ACC112 (cell line): Measurements from ENCODE around the gene OSBPL3.
A peak's percentile ranks its signal among the peaks of the same experiment; 100 is the strongest.

Source experiments
- H2AFZ ChIP-seq: fragments of 200-600 bp; sonication (generic); one replicate; pipeline ENCODE4 v1.6.0; 2017; ENCODE audit warnings: antibody characterized with exemption, low read length; ENCODE audit not compliant: unreplicated experiment
- H3K27ac ChIP-seq: fragments of 200-600 bp; sonication (generic); 2 replicates; pipeline ENCODE4 v1.5.1; 2014; ENCODE audit warnings: low read depth, mild to moderate bottlenecking, antibody characterized with exemption, low read length, moderate library complexity
- H3K27me3 ChIP-seq: fragments of 200-600 bp; sonication (generic); 2 replicates; pipeline ENCODE4 v1.6.1; 2014; ENCODE audit warnings: mild to moderate bottlenecking, antibody characterized with exemption, low read length, moderate library complexity, mixed read lengths; ENCODE audit not compliant: insufficient read depth
- H3K36me3 ChIP-seq: fragments of 200-600 bp; sonication (generic); 2 replicates; pipeline ENCODE4 v1.6.1; 2016; ENCODE audit warnings: mild to moderate bottlenecking, antibody characterized with exemption, low read length, moderate library complexity, mixed read lengths; ENCODE audit not compliant: insufficient read depth
- H3K4me1 ChIP-seq: fragments of 200-600 bp; sonication (generic); one replicate; pipeline ENCODE4 v1.6.1; 2016; ENCODE audit warnings: low read length, mixed read lengths; ENCODE audit not compliant: insufficient read depth, unreplicated experiment, control insufficient read depth
- H3K4me3 ChIP-seq: fragments of 200-600 bp; sonication (generic); 2 replicates; pipeline ENCODE4 v1.5.1; 2014; ENCODE audit warnings: mild to moderate bottlenecking, low read depth, low read length
- H3K79me2 ChIP-seq: fragments of 200-600 bp; sonication (generic); one replicate; pipeline ENCODE4 v1.6.0; 2016; ENCODE audit warnings: low read length; ENCODE audit not compliant: control insufficient read depth, unreplicated experiment, insufficient read depth

Gene OSBPL3

DNA sequence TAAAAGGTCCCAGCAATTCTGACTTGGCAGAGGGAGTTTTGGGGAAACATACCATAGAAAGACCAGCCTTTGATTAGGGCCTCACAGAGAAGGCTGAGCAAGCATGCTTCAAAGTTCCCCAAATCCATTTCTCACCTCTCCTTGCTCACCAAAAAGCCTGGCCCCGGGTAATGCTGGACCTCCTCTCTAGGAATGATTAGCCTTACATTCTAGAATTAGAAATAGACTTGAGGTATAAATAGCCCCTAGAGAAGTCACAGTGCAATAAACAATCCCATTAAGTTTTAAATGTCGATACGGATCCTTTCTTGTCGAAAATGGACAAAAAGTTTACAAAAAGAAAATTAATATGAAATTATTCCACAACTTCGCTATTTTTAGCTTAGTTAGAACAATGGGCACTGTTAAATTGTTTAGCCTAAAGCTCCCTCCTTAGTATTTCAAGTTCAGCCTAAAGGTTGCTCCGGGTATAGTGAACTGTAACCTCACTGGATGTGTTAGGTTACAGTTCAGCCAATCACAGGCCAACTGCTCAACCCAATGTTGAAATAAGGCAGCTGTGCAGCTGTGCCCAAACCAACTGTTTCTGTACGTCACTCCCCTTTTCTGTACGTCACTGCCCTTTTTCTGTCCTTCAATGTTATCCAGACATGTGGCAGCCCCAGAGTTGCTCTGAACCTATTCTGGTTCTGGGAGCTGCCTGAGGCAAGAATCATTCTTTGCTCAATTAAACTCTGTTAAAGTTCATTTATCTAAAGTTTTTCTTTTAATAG lies 214.8 kb downstream of the OSBPL3 start:
- peaks cover 4% of the 10 kb centered on the region for H3K4me1 ChIP-seq
- H2AFZ ChIP-seq: no peak overlapping the region
- no peaks in the 10 kb centered on the region for H3K79me2 ChIP-seq
- no peaks in the 10 kb centered on the region for H3K27me3 ChIP-seq
- no peak overlapping the region for H3K4me3 ChIP-seq
- no peak overlapping the region for H3K27ac ChIP-seq
- H3K36me3 ChIP-seq: no peaks in the 10 kb centered on the region

- no peaks in the 10 kb centered on the region for H3K27me3 ChIP-seq
- peaks cover 4% of the 10 kb centered on the region for H3K4me1 ChIP-seq
- H3K27ac ChIP-seq: no peak overlapping the region
- no peaks in the 10 kb centered on the region for H3K79me2 ChIP-seq
- H2AFZ ChIP-seq: no peak overlapping the region
- H3K4me3 ChIP-seq: no peak overlapping the region
- no peaks in the 10 kb centered on the region for H3K36me3 ChIP-seq
Measured at GRCh38 chr7:24764011-24764410, 216.0 kb downstream of the OSBPL3 start.

DNA sequence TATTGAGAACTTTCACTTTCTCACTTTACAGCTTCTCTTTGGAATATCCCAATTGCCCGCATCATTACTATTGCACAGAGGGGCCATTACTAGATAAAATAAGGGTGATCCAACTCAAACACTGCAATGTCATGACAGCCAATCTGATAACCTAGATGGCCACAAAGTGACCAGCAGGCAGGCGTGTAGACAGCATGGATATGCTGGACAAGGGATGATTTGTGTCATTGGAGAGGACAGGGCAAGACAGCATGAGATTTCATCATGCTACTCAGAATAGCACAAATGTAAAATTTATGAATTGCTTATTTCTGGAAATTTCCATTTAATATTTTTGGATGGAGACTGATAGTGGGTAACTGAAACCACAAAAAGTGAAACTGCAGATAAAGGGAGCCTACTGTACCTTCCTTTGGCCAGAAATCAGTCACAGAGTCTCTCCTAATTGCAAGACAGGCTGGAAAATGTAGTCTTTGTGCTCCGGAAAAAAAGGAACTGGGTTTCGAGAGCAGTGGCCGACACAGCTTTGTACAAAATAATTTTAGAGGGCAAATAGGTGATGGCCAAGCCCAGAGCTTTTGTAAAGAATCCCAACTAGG lies 216.6 kb downstream of the OSBPL3 start:
- Histone ChIP-seq H2AFZ (peak overlapping the region; percentile 5), H3K36me3 (no peaks in the 10 kb centered on the region), H3K27ac (no peak overlapping the region), H3K27me3 (no peaks in the 10 kb centered on the region), H3K4me1 (peaks cover 7% of the 10 kb centered on the region), H3K79me2 (no peaks in the 10 kb centered on the region), H3K4me3 (no peak overlapping the region)

DNA sequence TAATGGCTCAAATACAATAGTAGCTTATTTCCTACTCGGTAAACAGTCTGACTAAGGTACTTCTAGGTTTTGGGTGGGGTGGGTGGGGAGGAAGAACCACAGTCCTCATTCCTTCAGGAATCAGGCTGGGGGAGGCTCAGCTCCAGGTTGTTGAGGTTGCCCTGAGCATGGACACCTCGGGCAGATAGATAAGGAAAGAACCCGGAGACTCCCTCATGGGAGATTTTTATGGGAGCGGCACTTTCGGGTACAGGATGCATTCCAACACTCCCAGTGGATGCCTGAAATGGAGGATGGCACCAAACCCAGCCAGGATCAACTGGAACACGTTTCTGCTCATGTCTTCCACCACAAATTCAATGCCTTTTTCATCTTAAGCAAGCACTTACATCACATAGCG lies 217.2 kb downstream of the OSBPL3 start:
- Histone ChIP-seq H3K36me3 (no peaks in the 10 kb centered on the region), H3K4me3 (no peak overlapping the region), H3K4me1 (peaks cover 9% of the 10 kb centered on the region), H3K27ac (no peak overlapping the region), H2AFZ (no peak overlapping the region), H3K27me3 (no peaks in the 10 kb centered on the region), H3K79me2 (no peaks in the 10 kb centered on the region)

- no peaks in the 10 kb centered on the region for H3K36me3 ChIP-seq
- H3K27ac ChIP-seq: no peak overlapping the region
- no peaks in the 10 kb centered on the region for H3K79me2 ChIP-seq
- H2AFZ ChIP-seq: no peak overlapping the region
- no peak overlapping the region for H3K4me3 ChIP-seq
- H3K4me1 ChIP-seq: peaks cover 14% of the 10 kb centered on the region
- no peaks in the 10 kb centered on the region for H3K27me3 ChIP-seq
Measured at GRCh38 chr7:24760968-24761367, 219.0 kb downstream of the OSBPL3 start.

GRCh38 chr7:24757353-24758275 lies 222.4 kb downstream of the OSBPL3 start, which contains the start of gene GSDME:
GSDME (minus strand) TSS chr7:24757464; CDS start chr7:24749774, 7,690 bp downstream.
- H3K4me3 ChIP-seq: peak within 1 kb of the TSS; percentile 85

GRCh38 chr7:24756545-24757352 lies 223.2 kb downstream of the OSBPL3 start:
- Histone ChIP-seq H2AFZ (peak overlapping the region; percentile 47), H3K79me2 (peaks cover 28% of the 10 kb centered on the region), H3K4me1 (peaks cover 33% of the 10 kb centered on the region), H3K27me3 (no peaks in the 10 kb centered on the region), H3K36me3 (no peaks in the 10 kb centered on the region), H3K4me3 (peak overlapping the region; percentile 85), H3K27ac (peak overlapping the region; percentile 85)

More at GRCh38 chr7:24757353-24758275, 222.4 kb downstream of the OSBPL3 start, which contains the start of gene GSDME:
- Histone ChIP-seq H2AFZ (peak within 1 kb of the TSS; percentile 89), H3K27ac (peak within 1 kb of the TSS; percentile 85), H3K4me1 (peaks cover 26% of the 10 kb centered on the region), H3K79me2 (peaks cover 19% of the 10 kb centered on the region), H3K36me3 (no peaks in the 10 kb centered on the region), H3K27me3 (no peaks in the 10 kb centered on the region)

- Histone ChIP-seq H3K27me3 (no peaks in the 10 kb centered on the region), H3K4me3 (peak overlapping the region; percentile 85), H3K79me2 (peaks cover 31% of the 10 kb centered on the region), H3K4me1 (peaks cover 40% of the 10 kb centered on the region), H2AFZ (no peak overlapping the region), H3K36me3 (no peaks in the 10 kb centered on the region), H3K27ac (peak overlapping the region; percentile 85)
Measured at GRCh38 chr7:24755541-24756407, 224.2 kb downstream of the OSBPL3 start.

DNA sequence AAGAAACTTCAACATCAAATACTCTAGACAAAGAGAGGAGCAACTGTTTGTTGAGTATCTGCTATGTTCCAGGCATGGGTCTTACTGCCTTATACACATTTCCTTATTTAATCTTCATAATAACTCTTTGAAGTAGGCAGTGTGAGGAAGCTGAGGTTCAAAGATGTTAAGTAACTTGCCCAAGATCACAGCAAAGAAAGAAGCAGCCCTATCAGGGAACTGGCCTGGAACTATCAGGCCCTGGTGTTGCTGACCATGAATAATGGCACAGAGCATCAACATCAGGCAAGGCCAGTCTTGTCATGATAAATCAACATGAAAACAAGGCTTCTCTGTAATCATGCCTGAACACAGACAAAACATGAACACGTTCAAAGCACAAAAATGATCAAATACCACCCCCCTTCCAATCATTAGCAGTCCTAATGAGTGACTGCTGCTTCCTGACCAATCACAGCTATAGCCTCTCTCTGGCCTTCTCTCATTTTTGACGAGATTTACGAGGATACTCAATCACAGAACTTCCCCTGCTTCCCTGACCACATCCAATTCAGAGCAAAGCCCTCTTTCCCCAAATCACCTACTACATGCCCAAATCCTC lies 225.0 kb downstream of the OSBPL3 start:
- peak overlapping the region; percentile 85 for H3K27ac ChIP-seq
- peak overlapping the region; percentile 85; the same call in 1 of the 2 replicates for H3K4me3 ChIP-seq
- H3K36me3 ChIP-seq: no peaks in the 10 kb centered on the region
- H3K27me3 ChIP-seq: no peaks in the 10 kb centered on the region
- H3K4me1 ChIP-seq: peaks cover 40% of the 10 kb centered on the region
- H2AFZ ChIP-seq: no peak overlapping the region
- H3K79me2 ChIP-seq: peaks cover 33% of the 10 kb centered on the region
